Activated CD4-positive, alpha-beta T cell treated with anti-CD3 and anti-CD28 coated beads for 36 hours (primary cell): Measurements from ENCODE around the gene ARRB1. TPM values are rescaled to one million over a fixed set of nuclear protein-coding genes. Genes with fewer than 3 reads are reported as not detected.

Experiments
- ATAC-seq: fragments of 200-7000 bp; cut with Tn5 transposase; one replicate; pipeline ENCODE4 v1.10.0; 2021; ENCODE audit warnings: mild to moderate bottlenecking, moderate library complexity
- CTCF ChIA-PET: fragments of 350-600 bp; sonication (Branson Sonifier 250); formaldehyde crosslinking; loops from one replicate; lab custom pipeline; 2021; ENCODE audit warnings: antibody characterized with exemption; lab: Charles Lee
- POLR2A ChIA-PET: fragments of 350-600 bp; sonication (Branson Sonifier 250); formaldehyde crosslinking; loops from one replicate; lab custom pipeline; 2021; ENCODE audit warnings: antibody characterized with exemption, inconsistent platforms; lab: Charles Lee
- DNase-seq: peaks from one replicate; pipeline ENCODE4 v3.0.0-alpha.2; 2020
- H3K27ac Mint-ChIP-seq: one replicate; pipeline ENCODE4 v1.8.0; 2021; ENCODE audit warnings: mixed read lengths
- H3K27me3 Mint-ChIP-seq: one replicate; pipeline ENCODE4 v1.8.0; 2021; ENCODE audit warnings: mixed read lengths
- H3K36me3 Mint-ChIP-seq: one replicate; pipeline ENCODE4 v1.8.0; 2021; ENCODE audit warnings: low read depth, mixed read lengths
- H3K4me1 Mint-ChIP-seq: one replicate; pipeline ENCODE4 v1.8.0; 2021; ENCODE audit warnings: mixed read lengths
- H3K4me3 Mint-ChIP-seq: one replicate; pipeline ENCODE4 v1.8.0; 2021; ENCODE audit warnings: mild to moderate bottlenecking, moderate library complexity, mixed read lengths
- H3K9me3 Mint-ChIP-seq: one replicate; pipeline ENCODE4 v1.8.0; 2021; ENCODE audit warnings: low read depth, mixed read lengths
- intact Hi-C, 2 experiments: fragments of 100-400 bp; cut with DNase I in 1 of 2; cut with micrococcal nuclease in 1 of 2; formaldehyde crosslinking; loops; one replicate each; pipeline versions ENCODE4 v1.14.2 to v1.15.1; 2022 to 2024; cut with DNase I, micrococcal nuclease
- total RNA-seq, 2 experiments: library from RNA; stranded (reverse); gene quantifications; one replicate each; pipeline ENCODE4 v1.2.3, GENCODE V29; 2021

Gene ARRB1
- total RNA-seq, 2 experiments from 2014 or later: 21.0 to 21.8 TPM

DNA sequence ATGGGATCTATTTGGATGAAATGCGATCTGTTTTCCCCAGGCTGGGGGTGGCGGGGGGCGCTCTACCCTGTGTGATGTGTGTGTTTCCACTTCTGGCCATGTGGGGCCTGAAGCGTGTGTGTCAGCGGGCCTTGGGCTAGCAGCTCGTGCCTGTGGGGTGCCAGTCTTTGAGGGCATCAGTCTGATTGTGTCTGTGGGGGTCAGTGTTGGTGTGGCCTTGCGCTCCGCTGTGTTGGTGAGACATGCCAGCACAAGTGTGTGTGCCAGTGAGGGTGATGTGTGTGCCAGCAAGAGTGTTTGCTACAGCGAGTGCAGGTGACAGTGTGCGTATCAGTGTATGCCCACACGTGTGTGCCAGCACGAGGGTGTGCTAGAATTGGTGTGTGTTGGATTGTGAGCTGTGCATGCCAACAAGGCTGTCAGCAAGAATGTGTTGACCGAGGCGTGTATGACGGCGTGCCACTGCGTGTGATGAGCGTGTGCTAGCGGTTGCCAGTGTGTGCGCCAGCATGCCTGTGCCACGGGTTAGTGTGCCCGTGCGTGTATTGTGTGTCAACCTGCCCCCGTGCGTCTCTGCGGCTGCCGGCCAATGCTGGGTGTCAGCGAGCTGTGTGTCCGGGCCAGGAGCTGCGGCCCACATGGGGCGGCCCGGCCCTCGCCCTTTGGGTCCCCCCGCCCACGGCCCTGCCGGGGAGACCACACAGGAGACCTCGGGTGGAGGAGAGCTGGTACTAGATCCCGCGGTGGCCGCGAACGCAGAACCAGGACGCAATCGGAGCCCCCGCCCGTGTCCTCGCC, 519 bp downstream of the ARRB1 start:
- ATAC-seq (peak; percentile 54), DNase-seq (peak; percentile 66)
- Mint-ChIP-seq H3K9me3 (no peaks in the 10 kb centered on the region), H3K27me3 (no peaks in the 10 kb centered on the region), H3K4me1 (peaks cover 65% of the 10 kb centered on the region), H3K4me3 (peak overlapping the region; percentile 84), H3K36me3 (no peaks in the 10 kb centered on the region), H3K27ac (peak overlapping the region; percentile 94)
- ChIA-PET CTCF (interaction anchor here (0.8 to 3.1 kb wide), 8 partner anchors 10 to 75 kb away, joined by 3 to 21 read pairs (median 4); no protein-coding TSS in a partner anchor), POLR2A (interaction anchor here (1.0 to 1.5 kb wide), 2 partner anchors 12 to 358 kb away, joined by 3 to 4 read pairs; no protein-coding TSS in a partner anchor)
- intact Hi-C loops: loop anchor here in 1 of 2 experiments (1.0 kb wide), 2 partner anchors 22 to 48 kb away; partner anchors contain the start of gene RPS3

DNA sequence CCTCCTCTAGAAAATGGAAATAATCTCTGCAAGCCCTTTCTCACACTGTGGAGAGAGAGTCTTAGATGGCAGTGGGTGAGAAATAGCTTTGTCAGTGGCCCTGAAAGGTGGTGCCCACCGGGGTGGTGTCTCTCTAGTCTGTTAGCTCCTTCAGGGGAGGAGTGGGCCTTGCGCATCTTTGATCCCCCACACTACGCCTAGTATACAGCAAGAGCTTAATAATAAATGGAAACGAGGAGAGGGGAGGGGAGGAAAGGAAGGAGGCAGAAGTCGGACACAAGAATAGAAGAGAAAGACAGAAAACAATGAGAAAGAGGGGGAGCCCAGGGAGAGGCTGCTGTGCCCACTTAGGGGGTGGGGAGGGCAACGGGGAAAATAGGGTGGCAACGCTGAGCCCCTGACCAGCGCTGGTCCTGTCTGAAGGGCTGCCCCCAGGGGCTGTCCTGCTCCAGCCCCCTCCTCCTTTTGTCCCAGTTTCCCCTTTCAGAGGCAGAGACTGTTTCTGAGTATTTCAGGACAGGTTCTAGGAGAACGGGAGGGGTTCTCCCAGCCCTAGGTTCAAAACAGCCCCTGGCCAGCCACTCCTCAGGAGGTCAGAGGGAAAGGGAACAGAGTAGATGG, 1.2 kb downstream of the ARRB1 start:
- Mint-ChIP-seq H3K36me3 (no peaks in the 10 kb centered on the region), H3K27ac (peak overlapping the region; percentile 94), H3K9me3 (no peaks in the 10 kb centered on the region), H3K4me1 (peaks cover 67% of the 10 kb centered on the region), H3K27me3 (no peaks in the 10 kb centered on the region), H3K4me3 (peak overlapping the region; percentile 84)
- no peak for ATAC-seq
- CTCF ChIA-PET: interaction anchor here (0.6 to 3.1 kb wide), 5 partner anchors 10 to 419 kb away, joined by 3 to 21 read pairs (median 5); no protein-coding TSS in a partner anchor
- POLR2A ChIA-PET: interaction anchor here (0.5 to 1.5 kb wide), 3 partner anchors 11 to 358 kb away, joined by 3 to 4 read pairs (median 4); no protein-coding TSS in a partner anchor
- intact Hi-C loops: no loop called here
- no peak for DNase-seq

DNA sequence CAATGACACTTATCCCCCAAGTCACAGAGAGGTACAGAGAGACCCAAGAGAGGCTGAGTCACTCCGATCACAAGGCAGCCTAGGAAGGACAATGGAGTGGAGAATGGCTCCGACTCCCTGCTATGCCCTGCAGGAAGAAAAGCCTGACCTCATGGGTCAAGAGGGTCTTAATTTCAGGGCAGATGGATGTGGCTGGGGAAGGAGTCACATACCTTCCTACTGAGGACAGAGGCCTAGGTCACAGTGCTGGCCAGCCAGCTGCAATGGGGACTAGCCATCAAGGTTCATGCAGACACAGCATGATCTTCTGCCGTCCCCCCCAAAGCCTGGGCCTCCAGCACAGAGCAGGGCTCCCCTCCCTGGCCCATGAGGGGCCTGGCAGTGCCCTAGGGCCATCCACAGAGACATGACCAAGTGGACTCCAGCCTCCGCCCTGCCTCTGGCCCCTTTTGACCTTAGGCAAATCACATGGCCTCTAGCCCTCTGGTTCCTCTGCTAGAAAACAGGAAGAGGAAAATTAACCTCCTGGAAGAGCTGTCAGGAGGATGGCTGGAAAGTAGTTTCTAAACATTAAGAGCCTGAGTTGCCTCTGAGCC, 1.8 kb downstream of the ARRB1 start:
- Mint-ChIP-seq H3K9me3 (no peaks in the 10 kb centered on the region), H3K4me1 (peaks cover 72% of the 10 kb centered on the region), H3K27ac (peak overlapping the region; percentile 61), H3K27me3 (no peaks in the 10 kb centered on the region), H3K4me3 (peak overlapping the region; percentile 84), H3K36me3 (no peaks in the 10 kb centered on the region)
- DNase-seq: no peak
- intact Hi-C loops: no loop called here
- ChIA-PET POLR2A (no interaction called here), CTCF (interaction anchor here (0.6 to 3.1 kb wide), 3 partner anchors 9 to 419 kb away, joined by 3 to 21 read pairs (median 3); no protein-coding TSS in a partner anchor)
- ATAC-seq: no peak

DNA sequence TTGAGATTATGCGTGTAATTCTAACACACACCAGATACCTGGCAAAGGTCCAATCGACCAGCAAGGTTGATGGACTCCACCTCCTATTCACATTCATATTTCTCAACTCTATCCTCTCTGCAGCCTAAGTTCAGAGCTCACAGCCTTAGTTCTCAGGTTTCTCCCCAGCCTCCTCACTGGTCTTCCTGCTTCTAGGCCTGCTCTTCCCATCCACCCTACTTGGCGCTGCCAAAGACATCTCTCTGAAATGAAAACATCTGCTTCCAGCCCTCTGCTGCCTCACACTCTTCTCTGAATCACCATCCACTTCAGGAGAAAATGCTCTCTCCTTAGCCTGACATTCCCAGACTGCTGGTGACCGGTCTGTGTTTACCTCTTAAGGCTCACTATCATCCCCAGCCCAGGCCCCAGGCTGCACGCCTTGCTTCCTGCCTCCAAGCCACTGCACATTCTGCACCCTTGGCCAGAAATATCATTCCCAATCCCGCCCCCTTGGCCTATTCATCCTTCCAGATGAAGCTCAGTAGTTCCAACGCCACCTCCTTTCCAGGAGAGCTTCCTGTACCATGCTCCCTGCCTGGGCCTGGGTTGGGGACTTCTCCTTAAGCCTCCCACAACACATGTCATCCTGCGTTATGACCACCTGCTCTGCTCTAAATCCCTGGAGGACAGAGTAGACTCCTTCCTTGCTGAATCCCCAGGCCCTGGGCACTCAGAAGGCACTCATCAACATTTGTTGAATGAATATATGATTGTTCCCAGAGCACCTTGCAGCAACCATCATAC, 3.5 kb downstream of the ARRB1 start:
- intact Hi-C loops: no loop called here
- peak overlapping the region; percentile 10 for H3K27ac Mint-ChIP-seq
- H3K4me1 Mint-ChIP-seq: peaks cover 81% of the 10 kb centered on the region
- ChIA-PET POLR2A (interaction anchor here (0.6 kb wide), 1 partner anchor 178 kb away, joined by 3 read pairs; the partner anchor contains the start of gene GDPD5), CTCF (interaction anchor here (1.4 kb wide), 1 partner anchor 10 kb away, joined by 4 read pairs; no protein-coding TSS in a partner anchor)
- H3K9me3 Mint-ChIP-seq: no peaks in the 10 kb centered on the region
- DNase-seq (no peak), ATAC-seq (no peak)
- H3K4me3 Mint-ChIP-seq: no peak overlapping the region
- H3K36me3 Mint-ChIP-seq: no peaks in the 10 kb centered on the region
- H3K27me3 Mint-ChIP-seq: no peaks in the 10 kb centered on the region

DNA sequence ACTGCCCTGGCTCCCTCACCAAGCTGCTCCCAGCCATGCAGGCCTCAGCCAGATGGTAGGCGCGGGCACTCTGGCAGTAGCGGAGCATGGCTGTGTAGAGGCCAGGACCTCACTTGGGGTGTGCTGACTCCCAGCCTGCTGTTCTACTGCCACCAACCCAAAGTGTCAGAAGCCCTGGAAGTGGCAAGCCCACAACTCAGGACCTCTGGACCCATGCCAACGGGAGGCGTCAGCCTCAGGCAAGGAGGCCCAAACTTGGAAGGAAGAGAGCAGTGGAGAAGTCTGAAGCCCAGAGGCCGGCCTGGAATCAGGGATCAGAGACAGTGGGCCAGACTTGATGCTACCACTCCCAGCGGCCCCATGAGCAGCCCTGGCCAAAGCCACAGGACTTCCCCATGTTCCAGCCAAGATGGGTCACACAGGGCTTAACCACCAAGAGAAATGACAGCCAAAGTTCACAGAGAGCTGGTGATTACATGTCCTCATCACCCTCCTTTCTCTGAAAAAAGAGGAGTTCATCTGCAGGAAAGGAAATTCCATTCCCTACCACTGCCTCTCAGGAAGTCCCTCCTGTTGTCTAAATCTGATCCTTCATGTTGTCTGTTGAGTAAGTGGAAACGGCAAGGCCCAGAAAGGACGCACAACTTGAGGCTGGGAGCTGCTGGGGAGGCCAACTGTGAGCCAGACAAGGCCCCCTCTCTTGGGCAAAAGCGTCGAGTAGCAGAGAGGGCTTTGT, 4.4 kb downstream of the ARRB1 start:
- Mint-ChIP-seq H3K27ac (peak overlapping the region; percentile 47), H3K4me1 (peaks cover 85% of the 10 kb centered on the region), H3K27me3 (no peaks in the 10 kb centered on the region), H3K36me3 (no peaks in the 10 kb centered on the region), H3K4me3 (no peak overlapping the region), H3K9me3 (no peaks in the 10 kb centered on the region)
- ATAC-seq (no peak), DNase-seq (no peak)
- POLR2A ChIA-PET: interaction anchor here (0.6 kb wide), 1 partner anchor 179 kb away, joined by 3 read pairs; the partner anchor contains the start of gene GDPD5
- CTCF ChIA-PET: interaction anchor here (1.4 kb wide), 1 partner anchor 9 kb away, joined by 4 read pairs; no protein-coding TSS in a partner anchor
- intact Hi-C loops: no loop called here

DNA sequence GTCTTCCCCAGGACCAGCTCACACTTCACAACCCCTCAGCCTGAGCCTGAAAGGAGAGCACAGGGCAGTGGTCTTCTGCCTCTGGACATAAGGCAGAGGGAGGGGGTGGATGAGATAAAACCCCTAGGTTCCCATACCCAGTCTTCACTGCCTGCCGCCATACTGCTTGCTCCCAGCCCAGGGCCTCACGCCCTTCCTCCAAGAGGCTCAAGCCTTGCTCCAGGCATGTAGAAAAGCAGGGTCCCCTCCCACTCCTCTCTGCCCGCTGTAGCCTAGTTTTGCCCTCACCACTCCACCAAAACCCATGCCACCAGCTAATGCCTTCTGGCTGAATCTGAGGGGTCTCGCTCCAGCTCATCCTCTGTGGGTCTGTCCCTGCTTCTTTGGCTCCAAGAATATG, 5.2 kb downstream of the ARRB1 start:
- CTCF ChIA-PET: interaction anchor here (0.7 to 1.4 kb wide), 3 partner anchors 8 to 81 kb away, joined by 3 to 4 read pairs (median 3); no protein-coding TSS in a partner anchor
- Mint-ChIP-seq H3K36me3 (no peaks in the 10 kb centered on the region), H3K27ac (peak overlapping the region; percentile 48), H3K27me3 (no peaks in the 10 kb centered on the region), H3K4me3 (no peak overlapping the region), H3K4me1 (peaks cover 93% of the 10 kb centered on the region), H3K9me3 (no peaks in the 10 kb centered on the region)
- no peak for ATAC-seq
- POLR2A ChIA-PET: no interaction called here
- no peak for DNase-seq
- intact Hi-C loops: no loop called here

DNA sequence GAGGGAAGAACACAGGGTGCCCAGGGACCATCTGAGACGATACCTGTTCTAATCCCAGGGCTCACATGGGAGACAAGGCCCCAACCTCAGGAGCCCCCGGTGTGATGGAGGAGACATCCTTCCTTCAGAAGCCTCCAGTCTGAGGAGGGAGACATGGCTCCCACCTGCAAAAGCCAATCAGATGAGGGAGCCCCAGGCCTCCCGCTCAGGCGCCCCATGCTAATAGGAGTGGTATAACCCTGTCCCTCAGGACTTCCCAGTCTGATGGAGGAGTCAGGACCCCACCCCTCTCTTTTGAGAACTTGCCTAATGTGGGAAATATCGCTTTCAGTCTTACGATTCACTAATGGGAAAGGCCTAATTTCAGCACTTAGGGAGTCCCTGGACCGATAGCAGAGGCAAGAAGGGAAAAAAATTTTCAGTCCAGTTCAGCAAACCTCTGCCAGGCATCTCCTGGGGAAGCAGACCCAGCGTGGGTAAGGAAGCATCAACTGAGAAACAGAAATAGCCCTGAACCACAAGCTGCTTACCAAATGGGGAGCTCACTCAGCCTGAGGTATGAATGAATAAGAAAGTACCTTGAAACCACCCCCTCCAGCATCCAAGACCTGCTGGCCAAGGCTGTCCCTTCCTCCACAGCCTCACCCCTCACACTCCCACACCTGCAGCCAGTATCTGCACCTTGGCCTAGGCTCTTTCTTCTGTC, 5.9 kb downstream of the ARRB1 start:
- Mint-ChIP-seq H3K4me1 (peaks cover 95% of the 10 kb centered on the region), H3K36me3 (no peaks in the 10 kb centered on the region), H3K4me3 (no peak overlapping the region), H3K27me3 (no peaks in the 10 kb centered on the region), H3K27ac (peak overlapping the region; percentile 48), H3K9me3 (no peaks in the 10 kb centered on the region)
- ChIA-PET POLR2A (no interaction called here), CTCF (interaction anchor here (0.6 to 1.0 kb wide), 3 partner anchors 9 to 134 kb away, joined by 3 read pairs; no protein-coding TSS in a partner anchor)
- intact Hi-C loops: no loop called here
- DNase-seq (no peak), ATAC-seq (peak; percentile 35)

DNA sequence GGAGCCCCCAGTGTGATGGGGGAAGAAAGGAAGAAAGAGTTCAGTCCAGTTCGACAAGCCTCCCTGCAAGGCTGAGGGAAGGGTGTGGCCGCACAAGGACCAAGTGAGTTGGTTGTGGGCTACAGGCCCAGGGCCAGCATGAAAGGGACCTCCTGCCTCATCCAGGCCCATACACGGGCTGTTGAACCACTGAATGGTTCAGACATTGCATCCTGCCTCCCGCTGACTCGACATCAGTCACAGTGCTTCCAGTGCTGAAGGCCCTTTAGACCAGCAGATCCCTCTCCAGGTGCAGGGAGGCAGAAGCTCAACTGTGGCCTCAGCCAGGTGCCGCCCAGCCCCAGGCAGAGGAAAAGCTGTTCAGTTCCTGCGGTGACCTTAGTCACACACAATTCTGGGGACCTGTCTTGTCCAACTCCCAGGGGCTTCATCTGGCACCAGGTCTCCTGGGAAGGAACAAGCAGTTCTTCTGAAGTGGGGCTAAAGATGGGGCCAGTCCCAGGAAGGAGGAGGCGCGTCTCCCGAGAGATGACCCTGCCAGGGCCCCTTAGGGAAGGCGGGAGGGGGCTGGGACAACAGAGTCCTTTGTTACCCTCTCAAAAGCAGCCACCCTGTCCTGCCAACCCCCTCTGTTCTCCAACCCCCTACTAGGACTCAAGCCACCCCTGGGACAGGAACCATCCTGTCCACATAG, 6.6 kb downstream of the ARRB1 start:
- Mint-ChIP-seq H3K4me1 (peaks cover 95% of the 10 kb centered on the region), H3K36me3 (no peaks in the 10 kb centered on the region), H3K27me3 (no peaks in the 10 kb centered on the region), H3K4me3 (no peak overlapping the region), H3K9me3 (no peaks in the 10 kb centered on the region), H3K27ac (peak overlapping the region; percentile 45)
- ChIA-PET CTCF (no interaction called here), POLR2A (no interaction called here)
- no peak for DNase-seq
- intact Hi-C loops: no loop called here
- ATAC-seq: no peak

DNA sequence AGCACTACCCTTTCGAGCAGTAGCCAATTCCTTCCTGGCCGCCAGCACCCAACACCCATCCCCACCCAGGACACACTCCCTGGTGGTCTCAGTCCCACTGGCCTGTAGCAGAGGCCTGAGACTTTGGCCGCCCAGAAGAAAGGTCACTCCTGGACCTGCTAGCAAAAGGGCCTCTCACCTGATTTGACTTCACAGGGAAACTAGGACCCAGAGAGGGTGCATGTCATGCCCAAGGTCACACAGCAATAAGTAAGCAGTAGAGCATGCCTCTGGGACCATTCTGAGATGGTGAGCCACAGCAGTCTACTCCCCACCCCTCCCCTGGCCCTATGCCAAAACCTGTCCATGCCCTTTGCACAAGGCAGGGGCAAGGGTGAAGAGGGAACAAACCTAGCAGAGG, 7.3 kb downstream of the ARRB1 start:
- H3K27me3 Mint-ChIP-seq: no peaks in the 10 kb centered on the region
- H3K36me3 Mint-ChIP-seq: no peaks in the 10 kb centered on the region
- peak overlapping the region; percentile 45 for H3K27ac Mint-ChIP-seq
- H3K4me1 Mint-ChIP-seq: peaks cover 97% of the 10 kb centered on the region
- CTCF ChIA-PET: no interaction called here
- no peaks in the 10 kb centered on the region for H3K9me3 Mint-ChIP-seq
- DNase-seq (no peak), ATAC-seq (no peak)
- no peak overlapping the region for H3K4me3 Mint-ChIP-seq
- intact Hi-C loops: no loop called here
- POLR2A ChIA-PET: no interaction called here
